Measurements from ENCODE around the gene SUGCT. TPM values are rescaled to one million over a fixed set of nuclear protein-coding genes. Genes with fewer than 3 reads are reported as not detected.

Gene SUGCT
- total and polyA plus RNA-seq, 8 donors = 0.73 to 1.9 (median 1.2) TPM

DNA sequence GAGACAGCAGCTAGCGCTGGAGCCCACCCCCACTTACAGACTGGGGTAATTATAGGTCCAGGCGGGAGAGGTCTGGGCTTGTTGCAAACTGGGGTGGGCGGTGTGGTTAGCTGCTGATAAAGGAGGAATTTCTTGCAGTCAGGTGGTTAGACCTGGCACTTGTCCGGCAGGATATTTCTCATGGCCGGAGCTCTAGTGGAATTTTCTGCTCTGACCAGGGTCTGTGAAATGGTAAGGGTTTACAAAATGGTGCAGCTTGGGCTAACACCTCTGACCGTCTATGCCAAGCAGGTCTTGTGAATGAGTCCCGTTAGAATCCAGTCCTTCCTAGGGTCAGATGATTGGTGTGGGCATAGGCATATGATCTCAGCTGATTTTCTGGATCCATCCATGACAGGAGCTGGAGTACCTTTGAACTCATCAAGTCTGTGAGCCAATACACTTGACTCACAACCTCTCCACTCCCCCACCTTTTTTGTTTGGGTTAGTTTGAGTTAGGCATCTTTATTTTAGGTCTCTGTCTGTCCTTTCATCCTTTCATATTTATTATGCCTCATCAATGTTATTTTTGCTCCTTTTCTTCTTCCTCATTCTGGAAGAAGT lies 213.4 kb downstream of the SUGCT start:
- Histone ChIP-seq H3K27ac (no peak overlapping the region), H3K4me3 (no peak overlapping the region), H3K36me3 (no peaks in the 10 kb centered on the region), H3K27me3 (no peaks in the 10 kb centered on the region), H3K4me1 (no peaks in the 10 kb centered on the region), H3K9me3 (peaks cover 0 to 4% (median 0%) of the 10 kb centered on the region in 4 donors)
- DNase-seq (peak in 1 of 6 donors; percentile 18), ATAC-seq (no peak), FAIRE-seq (no peak)
- no peak for TF ChIP-seq CTCF (IDR thresholded peaks at IDR 0.05)
- intact Hi-C loops (cut with DNase I) = no loop called here
- WGBS, 2 donors = 70 to 81% methylated on average over 7 of the region's 7 CpGs

DNA sequence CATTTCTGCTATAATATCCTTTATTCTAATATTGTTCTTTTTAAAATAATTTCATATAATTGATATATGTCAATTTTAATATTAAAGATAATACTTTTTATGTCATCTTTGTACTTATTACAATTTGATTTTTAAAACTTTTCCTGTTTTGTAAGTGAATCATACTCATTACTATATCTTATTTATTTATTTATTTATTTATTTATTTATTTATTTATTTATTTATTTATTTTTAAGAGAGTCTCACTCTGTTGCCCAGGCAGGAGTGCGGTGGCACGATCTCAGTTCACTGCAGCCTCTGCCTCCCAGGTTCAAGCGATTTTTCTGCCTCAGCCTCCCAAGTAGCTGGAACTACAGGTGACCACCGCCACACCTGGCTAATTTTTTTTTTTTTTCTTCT lies 215.3 kb downstream of the SUGCT start:
- 94 to 98% methylated on average over 4 of the region's 4 CpGs for WGBS, 2 donors
- no peak for DNase-seq
- no peak for TF ChIP-seq CTCF (IDR thresholded peaks at IDR 0.05)
- no peak overlapping the region for H3K4me3 ChIP-seq
- no peaks in the 10 kb centered on the region for H3K4me1 ChIP-seq
- H3K36me3 ChIP-seq = no peaks in the 10 kb centered on the region
- H3K27ac ChIP-seq = no peak overlapping the region
- no peak for ATAC-seq
- peaks cover 0 to 4% (median 0%) of the 10 kb centered on the region in 4 donors for H3K9me3 ChIP-seq
- H3K27me3 ChIP-seq = no peaks in the 10 kb centered on the region
- FAIRE-seq = peak; percentile 78
- intact Hi-C loops (cut with DNase I) = no loop called here

DNA sequence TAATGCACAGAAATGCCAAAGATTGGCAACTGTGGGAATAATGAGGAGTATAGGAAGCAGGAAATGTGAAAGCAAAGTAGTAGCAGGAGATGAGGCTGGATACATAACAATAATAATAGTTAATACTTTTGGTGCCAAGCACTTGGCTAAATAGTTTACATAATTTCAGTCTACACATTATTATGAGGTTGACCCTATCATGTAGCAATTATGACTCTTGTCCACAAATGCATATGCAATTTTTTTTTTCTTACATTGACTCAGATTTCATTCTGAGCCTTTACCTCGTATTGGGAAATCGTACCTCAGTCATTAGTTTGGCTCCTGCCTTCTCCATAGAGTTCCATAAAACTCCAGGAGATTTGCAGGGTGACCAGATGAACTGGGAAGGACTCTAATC lies 219.9 kb downstream of the SUGCT start:
- 76 to 87% methylated on average over 2 of the region's 2 CpGs for WGBS, 2 donors
- FAIRE-seq = no peak
- intact Hi-C loops (cut with DNase I) = no loop called here

DNA sequence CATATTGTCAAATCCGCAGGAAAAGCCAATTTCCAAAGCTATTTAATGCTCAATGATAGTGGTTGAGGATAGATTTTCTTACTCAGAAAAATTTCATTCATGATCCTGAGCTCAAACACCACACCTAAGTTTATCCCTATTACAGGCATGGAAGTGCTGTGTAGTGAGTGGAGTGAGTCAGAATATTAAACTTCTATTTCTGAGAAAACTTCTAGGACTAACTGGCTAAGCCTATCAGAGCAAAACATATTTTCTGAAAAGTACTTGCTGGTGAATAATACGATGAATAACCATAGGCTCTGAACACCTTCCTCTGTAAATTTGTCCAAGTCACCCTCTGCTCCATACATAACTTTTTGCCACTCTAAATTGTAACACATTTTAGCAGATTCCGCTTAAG lies 221.5 kb downstream of the SUGCT start:
- WGBS, 2 donors = 79 to 85% methylated on average over 3 of the region's 3 CpGs
- intact Hi-C loops (cut with DNase I) = no loop called here
- DNase-seq (no peak), FAIRE-seq (no peak), ATAC-seq (peak in 1 of 4 donors; percentile 20)
- Histone ChIP-seq H3K36me3 (no peaks in the 10 kb centered on the region), H3K27me3 (no peaks in the 10 kb centered on the region), H3K9me3 (no peaks in the 10 kb centered on the region), H3K4me3 (no peak overlapping the region), H3K4me1 (no peaks in the 10 kb centered on the region), H3K27ac (no peak overlapping the region)
- no peak for TF ChIP-seq CTCF (IDR thresholded peaks at IDR 0.05)

More for the DNA sequence above, 219.9 kb downstream of the SUGCT start:
- H3K27ac ChIP-seq = no peak overlapping the region
- ATAC-seq (no peak), DNase-seq (no peak)
- H3K4me1 ChIP-seq = no peaks in the 10 kb centered on the region
- no peak for TF ChIP-seq CTCF (IDR thresholded peaks at IDR 0.05)
- no peak overlapping the region for H3K4me3 ChIP-seq
- H3K27me3 ChIP-seq = no peaks in the 10 kb centered on the region
- H3K36me3 ChIP-seq = no peaks in the 10 kb centered on the region
- H3K9me3 ChIP-seq = peaks cover 0 to 4% (median 0%) of the 10 kb centered on the region in 4 donors

GRCh38 chr7:40356871-40357709 lies 222.3 kb downstream of the SUGCT start:
- no peak for TF ChIP-seq CTCF (IDR thresholded peaks at IDR 0.05)
- ATAC-seq = no peak
- Histone ChIP-seq H3K4me3 (no peak overlapping the region), H3K4me1 (no peaks in the 10 kb centered on the region), H3K27ac (no peak overlapping the region), H3K9me3 (no peaks in the 10 kb centered on the region), H3K27me3 (no peaks in the 10 kb centered on the region), H3K36me3 (no peaks in the 10 kb centered on the region)
- DNase-seq = no peak
- FAIRE-seq = peak; percentile 39
- 88 to 95% methylated on average over 6 of the region's 6 CpGs for WGBS, 2 donors
- intact Hi-C loops (cut with DNase I) = no loop called here
